ENCODE measurements around the gene PTS. TPM values are rescaled to one million over a fixed set of nuclear protein-coding genes. Genes with fewer than 3 reads are reported as not detected.

PTS gene
- total and polyA plus RNA-seq, 5 experiments from 2014 or later, result 4.6 to 30.8 (median 7.6) TPM

DNA sequence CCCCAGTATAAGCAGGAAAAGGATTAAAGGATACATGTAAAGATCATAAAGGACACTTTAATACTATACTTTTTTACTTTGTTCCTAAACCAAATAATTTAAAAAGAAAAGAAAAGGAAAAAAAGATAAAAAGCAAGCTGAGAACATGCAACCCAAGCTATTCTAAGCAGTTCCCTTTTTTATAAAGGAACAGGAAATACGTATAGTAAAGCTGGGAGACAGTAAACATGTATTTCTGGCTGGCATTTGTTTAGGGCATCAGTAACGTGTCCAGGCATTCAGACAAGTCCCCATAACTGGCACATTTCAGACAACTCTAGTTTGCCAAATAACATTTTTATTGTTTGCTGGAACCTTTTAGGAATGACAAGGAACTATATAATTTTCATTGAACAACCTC, 26.0 kb upstream of the PTS start:
- ATAC-seq (no peak), DNase-seq (no peak)
- Mint-ChIP-seq H3K9me3 (no peaks in the 10 kb centered on the region), H3K27me3 (peaks cover 0 to 4% (median 0%) of the 10 kb centered on the region in 5 donors), H3K27ac (no peak overlapping the region), H3K4me1 (peaks cover 0 to 6% (median 0%) of the 10 kb centered on the region in 4 donors), H3K4me3 (no peak overlapping the region), H3K36me3 (peaks cover 0 to 8% (median 0%) of the 10 kb centered on the region in 3 donors)
- POLR2A ChIA-PET, result no interaction called here

DNA sequence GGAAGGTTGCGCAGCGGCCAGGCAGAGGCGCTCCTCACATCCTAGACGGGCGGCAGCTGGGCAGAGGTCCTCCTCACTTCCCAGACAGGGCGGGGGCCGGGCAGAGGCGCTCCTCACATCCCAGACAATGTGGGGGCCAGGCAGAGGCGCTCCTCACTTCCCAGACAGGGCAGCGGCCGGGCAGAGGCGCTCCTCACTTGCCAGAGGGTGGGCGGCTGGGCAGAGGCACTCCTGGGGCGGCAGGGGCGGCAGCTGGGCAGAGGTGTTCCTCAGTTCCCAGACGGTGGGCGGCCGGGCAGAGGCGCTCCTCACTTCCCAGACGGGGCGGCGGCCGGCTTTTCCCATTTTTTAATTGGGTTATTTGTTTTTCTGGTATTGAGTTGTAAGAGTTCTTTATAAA, 20.2 kb upstream of the PTS start:
- no peak for DNase-seq
- Mint-ChIP-seq H3K27ac (no peak overlapping the region), H3K36me3 (peaks cover 0 to 6% (median 0%) of the 10 kb centered on the region in 3 donors), H3K4me3 (no peak overlapping the region), H3K9me3 (no peaks in the 10 kb centered on the region), H3K4me1 (no peaks in the 10 kb centered on the region), H3K27me3 (peaks cover 0 to 2% (median 0%) of the 10 kb centered on the region in 5 donors)
- no peak for ATAC-seq
- POLR2A ChIA-PET, result no interaction called here

DNA sequence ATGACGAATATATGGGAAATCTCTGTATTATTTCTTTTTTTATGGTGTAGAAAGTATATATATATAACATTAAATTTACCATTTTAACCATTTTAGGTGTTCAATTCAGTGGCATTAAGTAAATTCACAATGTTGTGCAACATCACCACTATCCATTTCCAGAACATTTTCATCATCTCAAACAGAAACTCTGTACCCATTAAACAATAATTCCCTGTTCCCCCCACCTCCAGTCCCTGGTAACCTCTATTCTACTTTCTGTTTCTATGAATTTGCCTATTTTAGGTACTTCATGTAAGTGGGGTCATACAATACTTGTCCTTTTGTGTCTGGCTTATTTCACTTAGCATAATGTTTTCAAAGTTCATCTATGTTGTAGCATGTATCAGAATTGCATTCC, 15.3 kb upstream of the PTS start:
- peaks cover 0 to 9% (median 1%) of the 10 kb centered on the region in 5 donors for H3K27me3 Mint-ChIP-seq
- DNase-seq (no peak), ATAC-seq (no peak)
- H3K9me3 Mint-ChIP-seq, result no peaks in the 10 kb centered on the region
- peaks cover 0 to 3% (median 0%) of the 10 kb centered on the region in 3 donors for H3K36me3 Mint-ChIP-seq
- peaks cover 0 to 9% (median 0%) of the 10 kb centered on the region in 4 donors for H3K4me1 Mint-ChIP-seq
- H3K27ac Mint-ChIP-seq, result no peak overlapping the region
- H3K4me3 Mint-ChIP-seq, result no peak overlapping the region
- POLR2A ChIA-PET, result no interaction called here

DNA sequence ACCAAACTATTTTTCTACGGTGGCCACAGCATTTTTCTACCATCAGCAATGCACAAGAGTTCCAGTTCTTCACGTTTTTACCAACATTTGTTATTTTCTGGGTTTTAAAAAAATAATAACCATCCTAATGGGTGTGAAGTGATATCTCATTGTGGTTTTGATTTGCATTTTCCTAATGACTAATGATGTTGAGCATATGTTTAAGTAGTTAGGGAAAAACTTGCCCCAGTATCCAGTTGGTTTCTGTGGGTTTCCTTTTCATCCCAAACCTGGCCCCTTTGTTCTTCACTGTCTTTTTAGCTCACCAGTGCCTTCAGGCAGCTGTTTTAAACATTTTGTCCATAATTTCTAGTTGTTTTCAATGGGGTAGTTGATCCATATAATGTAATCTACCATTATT, 14.7 kb upstream of the PTS start:
- POLR2A ChIA-PET, result no interaction called here
- no peak overlapping the region for H3K4me3 Mint-ChIP-seq
- DNase-seq (no peak), ATAC-seq (no peak)
- H3K4me1 Mint-ChIP-seq, result peaks cover 0 to 9% (median 0%) of the 10 kb centered on the region in 4 donors
- peaks cover 0 to 9% (median 1%) of the 10 kb centered on the region in 5 donors for H3K27me3 Mint-ChIP-seq
- H3K36me3 Mint-ChIP-seq, result peaks cover 0 to 2% (median 0%) of the 10 kb centered on the region in 3 donors
- no peak overlapping the region for H3K27ac Mint-ChIP-seq
- no peaks in the 10 kb centered on the region for H3K9me3 Mint-ChIP-seq

DNA sequence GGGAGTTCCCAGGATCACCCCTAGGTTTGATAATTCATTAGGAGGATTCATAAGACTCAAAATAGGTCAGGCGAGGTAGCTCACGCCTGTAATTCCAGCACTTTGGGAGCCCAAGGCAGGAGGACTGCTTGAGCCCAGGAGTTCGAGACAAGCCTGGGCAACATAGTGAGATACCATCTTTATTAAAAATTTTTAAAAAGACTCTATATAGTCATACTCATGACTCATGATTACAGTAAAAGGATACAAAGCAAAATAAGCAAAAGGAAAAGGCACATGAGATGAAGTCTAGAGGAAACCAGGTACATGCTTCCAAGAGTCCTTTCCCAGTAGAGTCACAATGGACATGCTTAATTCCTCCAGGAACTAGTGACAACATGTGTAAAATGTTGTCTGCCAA, 13.9 kb upstream of the PTS start:
- no peaks in the 10 kb centered on the region for H3K9me3 Mint-ChIP-seq
- H3K36me3 Mint-ChIP-seq, result no peaks in the 10 kb centered on the region
- H3K4me3 Mint-ChIP-seq, result no peak overlapping the region
- DNase-seq (no peak), ATAC-seq (no peak)
- no peak overlapping the region for H3K27ac Mint-ChIP-seq
- POLR2A ChIA-PET, result interaction anchor here (0.7 kb wide), 1 partner anchor 1907 kb away, joined by 3 read pairs; no protein-coding TSS in a partner anchor
- peaks cover 0 to 9% (median 1%) of the 10 kb centered on the region in 5 donors for H3K27me3 Mint-ChIP-seq
- H3K4me1 Mint-ChIP-seq, result peaks cover 0 to 9% (median 0%) of the 10 kb centered on the region in 4 donors

DNA sequence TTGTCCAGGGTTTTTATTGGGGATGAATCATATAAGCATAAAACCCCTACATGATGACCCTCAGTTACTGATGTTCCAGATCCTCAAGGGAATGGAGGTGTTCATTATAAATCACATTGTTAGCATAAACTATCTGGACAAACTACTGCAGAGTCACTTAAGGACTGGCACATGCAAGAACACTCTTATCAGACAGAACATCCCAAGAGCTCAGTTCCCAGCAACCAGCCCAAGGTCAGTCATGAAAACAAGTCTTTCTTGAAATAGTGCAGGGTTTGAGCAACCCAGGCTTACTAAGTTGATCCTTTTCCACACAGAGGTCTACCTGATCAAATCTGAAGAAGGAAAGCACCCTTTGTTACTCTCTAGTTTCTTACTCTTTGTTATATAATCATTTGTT, 13.5 kb upstream of the PTS start:
- H3K4me3 Mint-ChIP-seq, result no peak overlapping the region
- ATAC-seq, result no peak
- H3K27ac Mint-ChIP-seq, result no peak overlapping the region
- H3K4me1 Mint-ChIP-seq, result peaks cover 0 to 9% (median 0%) of the 10 kb centered on the region in 4 donors
- peaks cover 0 to 9% (median 1%) of the 10 kb centered on the region in 5 donors for H3K27me3 Mint-ChIP-seq
- H3K9me3 Mint-ChIP-seq, result no peaks in the 10 kb centered on the region
- DNase-seq, result no peak
- H3K36me3 Mint-ChIP-seq, result no peaks in the 10 kb centered on the region
- POLR2A ChIA-PET, result interaction anchor here (0.7 kb wide), 1 partner anchor 1907 kb away, joined by 3 read pairs; no protein-coding TSS in a partner anchor

DNA sequence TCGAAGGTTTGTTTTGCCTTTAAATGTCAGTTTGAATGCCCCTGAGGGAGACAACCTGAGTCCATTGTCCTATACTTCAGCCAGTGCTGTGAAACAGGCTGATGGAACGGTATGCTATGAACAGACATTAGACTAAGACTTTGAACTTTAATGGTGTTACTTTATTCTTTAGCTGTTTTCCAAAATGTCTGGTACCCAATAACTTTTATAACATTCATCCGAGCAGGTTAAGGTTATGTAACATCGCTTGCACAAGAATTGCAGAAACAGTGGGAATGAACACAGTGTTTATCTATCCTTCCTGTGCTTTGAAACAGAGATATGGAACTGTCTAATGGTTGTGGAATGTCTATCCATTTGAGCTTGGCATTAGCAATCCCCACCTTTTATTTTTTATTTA, 12.5 kb upstream of the PTS start:
- peaks cover 0 to 9% (median 0%) of the 10 kb centered on the region in 4 donors for H3K4me1 Mint-ChIP-seq
- ATAC-seq, result no peak
- no peak for DNase-seq
- H3K4me3 Mint-ChIP-seq, result no peak overlapping the region
- no peaks in the 10 kb centered on the region for H3K9me3 Mint-ChIP-seq
- H3K27me3 Mint-ChIP-seq, result peaks cover 0 to 9% (median 1%) of the 10 kb centered on the region in 5 donors
- H3K27ac Mint-ChIP-seq, result no peak overlapping the region
- POLR2A ChIA-PET, result no interaction called here
- no peaks in the 10 kb centered on the region for H3K36me3 Mint-ChIP-seq

DNA sequence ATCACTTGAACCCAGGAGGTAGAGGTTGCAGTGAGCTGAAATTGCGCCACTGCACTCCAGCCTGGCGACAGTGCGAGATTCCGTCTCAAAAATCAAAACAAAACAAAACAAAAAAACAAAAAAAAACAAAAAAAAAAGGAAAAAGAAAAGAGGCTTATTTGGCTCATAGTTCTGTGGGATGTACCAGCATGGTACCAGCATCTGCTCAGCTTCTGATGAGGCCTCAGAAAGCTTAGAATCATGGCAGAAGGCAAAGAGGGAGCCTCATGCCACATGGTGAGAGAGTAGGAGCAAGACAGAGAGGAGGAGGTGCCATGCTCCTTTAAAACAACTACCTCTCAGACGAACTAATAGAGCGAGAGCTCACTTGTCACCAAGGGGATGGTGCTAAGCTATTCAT, 10.6 kb upstream of the PTS start:
- no peaks in the 10 kb centered on the region for H3K36me3 Mint-ChIP-seq
- no peak overlapping the region for H3K4me3 Mint-ChIP-seq
- POLR2A ChIA-PET, result interaction anchor here (0.8 kb wide), 1 partner anchor 65 kb away, joined by 3 read pairs; no protein-coding TSS in a partner anchor
- H3K9me3 Mint-ChIP-seq, result no peaks in the 10 kb centered on the region
- no peak overlapping the region for H3K27ac Mint-ChIP-seq
- no peak for ATAC-seq
- H3K4me1 Mint-ChIP-seq, result peaks cover 2 to 12% (median 5%) of the 10 kb centered on the region in 4 donors
- no peak for DNase-seq
- peaks cover 0 to 9% (median 1%) of the 10 kb centered on the region in 5 donors for H3K27me3 Mint-ChIP-seq

DNA sequence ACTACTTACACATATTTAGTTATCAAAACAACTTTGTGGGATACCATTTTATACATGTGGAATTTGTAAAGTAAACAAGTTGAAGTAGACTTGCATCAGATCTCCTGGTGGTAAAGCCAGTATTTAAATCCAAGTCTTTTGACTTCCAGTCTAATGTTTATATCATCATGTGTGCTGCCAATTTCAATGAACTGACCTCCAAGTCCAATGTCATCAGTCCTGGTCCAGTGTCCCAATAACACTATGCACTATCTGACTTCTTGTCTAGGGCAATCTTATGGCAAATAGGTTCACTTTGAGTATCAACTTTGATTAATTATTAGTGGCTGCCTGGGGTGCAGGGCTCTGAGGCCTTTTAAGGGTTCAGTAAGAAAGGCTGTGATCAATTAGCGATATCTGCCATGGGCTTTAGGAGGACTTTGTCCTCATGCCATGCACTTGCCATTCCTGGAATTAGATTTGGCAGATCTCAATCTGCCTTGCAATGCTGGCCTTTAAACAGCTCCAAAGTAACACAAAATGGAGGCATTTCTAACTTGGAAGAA, 9.6 kb upstream of the PTS start:
- H3K4me3 Mint-ChIP-seq, result no peak overlapping the region
- ATAC-seq (no peak), DNase-seq (no peak)
- H3K27me3 Mint-ChIP-seq, result peaks cover 0 to 9% (median 1%) of the 10 kb centered on the region in 5 donors
- H3K27ac Mint-ChIP-seq, result peak overlapping the region in 1 of 10 donors; percentile 61
- peaks cover 2 to 8% (median 5%) of the 10 kb centered on the region in 4 donors for H3K4me1 Mint-ChIP-seq
- no peaks in the 10 kb centered on the region for H3K36me3 Mint-ChIP-seq
- no peaks in the 10 kb centered on the region for H3K9me3 Mint-ChIP-seq
- POLR2A ChIA-PET, result no interaction called here

DNA sequence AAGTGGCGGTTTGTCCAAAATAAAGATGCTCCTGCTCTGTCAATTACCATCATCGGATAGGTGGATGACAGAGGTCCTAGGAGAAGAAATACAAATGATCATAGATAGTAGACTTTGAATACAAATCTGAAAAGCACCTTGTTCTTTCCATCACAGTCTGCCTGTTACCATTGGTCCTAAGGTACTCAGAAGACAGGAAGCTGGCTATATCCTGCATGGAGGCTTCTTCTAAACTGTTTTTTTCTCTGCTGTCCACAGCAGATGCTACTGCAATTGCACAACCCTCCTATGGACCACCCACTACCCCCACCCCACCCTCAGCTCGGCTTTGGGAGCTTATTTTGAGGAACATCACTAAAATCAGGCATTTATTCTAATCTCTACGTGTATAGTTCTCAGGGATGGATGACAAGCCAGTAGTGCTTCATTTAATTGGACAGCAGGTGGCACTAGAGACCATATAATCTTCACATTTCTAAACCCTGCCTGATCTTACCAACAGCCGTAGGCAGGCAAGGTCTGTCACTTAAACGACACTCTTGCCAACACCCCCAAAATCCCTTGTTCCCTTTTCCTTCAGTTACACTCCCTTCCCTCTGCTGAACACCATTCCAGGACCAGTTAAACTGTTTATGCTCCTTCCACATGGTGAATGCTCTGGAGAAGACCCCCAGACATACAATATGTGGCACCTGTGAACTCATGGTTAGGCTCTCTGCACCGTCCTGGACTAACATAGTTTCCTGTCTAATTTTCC, 6.6 kb upstream of the PTS start:
- peak overlapping the region in 1 of 10 donors; percentile 17 for H3K27ac Mint-ChIP-seq
- H3K27me3 Mint-ChIP-seq, result no peaks in the 10 kb centered on the region
- ATAC-seq, result peak; percentile 99 to 100
- H3K36me3 Mint-ChIP-seq, result no peaks in the 10 kb centered on the region
- H3K9me3 Mint-ChIP-seq, result no peaks in the 10 kb centered on the region
- H3K4me1 Mint-ChIP-seq, result peaks cover 2 to 9% (median 3%) of the 10 kb centered on the region in 4 donors
- POLR2A ChIA-PET, result interaction anchor here (1.6 kb wide), 1 partner anchor 61 kb away, joined by 9 read pairs; no protein-coding TSS in a partner anchor
- peak in 9 of 10 donors; percentile 20 to 81 (median 56) for DNase-seq
- no peak overlapping the region for H3K4me3 Mint-ChIP-seq

DNA sequence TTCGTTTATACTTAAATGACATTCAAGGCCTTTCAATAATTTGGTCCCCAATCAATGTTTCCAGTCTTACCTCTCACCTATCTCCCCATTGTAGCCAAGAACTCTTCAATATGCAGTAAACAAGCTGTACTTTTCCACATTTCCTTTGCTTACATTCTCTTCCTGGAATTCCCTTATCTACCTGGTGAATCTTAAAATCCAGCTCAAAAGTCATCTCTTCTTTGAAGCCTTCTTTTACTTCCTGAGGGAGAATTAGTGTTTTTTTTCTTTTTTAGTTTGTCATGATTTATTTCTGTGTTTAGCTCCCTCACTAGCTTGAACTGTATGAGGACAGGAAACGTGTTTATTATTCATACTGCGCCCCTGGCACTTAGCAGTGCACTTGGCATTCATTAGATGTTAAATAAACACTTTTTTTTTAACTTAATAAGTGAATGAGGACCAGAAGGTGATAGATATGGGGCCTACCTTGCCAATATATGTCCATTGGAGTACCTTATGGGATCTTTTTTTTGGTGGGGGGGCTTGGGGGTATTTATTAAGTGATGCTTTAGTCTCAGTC, 4.9 kb upstream of the PTS start:
- DNase-seq (no peak), ATAC-seq (no peak)
- Mint-ChIP-seq H3K4me1 (peaks cover 3 to 15% (median 10%) of the 10 kb centered on the region in 4 donors), H3K36me3 (no peaks in the 10 kb centered on the region), H3K9me3 (no peaks in the 10 kb centered on the region), H3K4me3 (no peak overlapping the region), H3K27me3 (no peaks in the 10 kb centered on the region), H3K27ac (peak overlapping the region in 1 of 10 donors; percentile 7)
- POLR2A ChIA-PET, result interaction anchor here (0.5 kb wide), 1 partner anchor 59 kb away, joined by 3 read pairs; no protein-coding TSS in a partner anchor

DNA sequence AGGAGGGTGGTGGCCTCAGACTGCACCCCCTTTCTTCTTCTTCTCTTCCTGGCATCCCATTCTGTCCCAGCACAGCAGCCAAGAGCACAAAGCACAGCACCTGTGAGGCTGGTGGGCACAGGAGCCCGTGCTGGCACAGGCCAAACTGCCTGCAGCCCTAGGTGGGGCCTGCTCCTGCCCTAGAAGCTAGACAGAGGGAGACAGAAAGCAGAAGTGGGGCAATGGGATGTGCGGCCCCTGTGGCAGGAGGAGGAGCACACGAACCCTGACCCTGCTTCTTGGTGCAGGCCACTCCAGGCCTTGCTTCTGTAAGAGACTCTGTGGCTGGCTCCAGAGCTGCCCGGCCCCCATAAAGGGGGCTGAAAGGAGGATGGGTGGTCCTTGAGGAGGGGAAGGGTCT, 3.9 kb upstream of the PTS start:
- Mint-ChIP-seq H3K9me3 (no peaks in the 10 kb centered on the region), H3K27ac (no peak overlapping the region), H3K36me3 (no peaks in the 10 kb centered on the region), H3K27me3 (no peaks in the 10 kb centered on the region), H3K4me1 (peaks cover 6 to 22% (median 17%) of the 10 kb centered on the region in 4 donors), H3K4me3 (no peak overlapping the region)
- POLR2A ChIA-PET, result no interaction called here
- DNase-seq, result no peak
- no peak for ATAC-seq

DNA sequence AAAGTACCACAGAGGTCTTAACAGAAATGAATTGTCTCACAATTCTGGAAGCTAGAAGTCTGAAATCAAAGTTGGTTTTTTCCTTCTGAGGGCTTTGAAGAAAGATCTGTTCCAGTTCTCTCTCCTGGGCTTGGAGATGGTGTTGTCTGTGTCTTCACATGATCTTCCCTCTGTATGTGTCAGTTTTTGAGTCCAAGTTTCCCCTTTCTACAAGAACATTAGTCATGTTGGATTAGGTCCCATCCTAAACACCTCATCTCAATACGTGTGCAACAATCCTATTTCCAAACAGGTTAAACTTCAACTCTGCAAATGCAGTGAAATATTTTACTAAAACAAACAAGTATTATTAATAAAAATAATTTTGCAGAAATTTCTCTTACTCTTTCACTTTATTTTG, 3.1 kb upstream of the PTS start:
- Mint-ChIP-seq H3K36me3 (peaks cover 0 to 1% (median 0%) of the 10 kb centered on the region in 3 donors), H3K4me1 (peaks cover 8 to 30% (median 24%) of the 10 kb centered on the region in 4 donors), H3K27ac (no peak overlapping the region), H3K9me3 (no peaks in the 10 kb centered on the region), H3K27me3 (no peaks in the 10 kb centered on the region), H3K4me3 (no peak overlapping the region)
- POLR2A ChIA-PET, result no interaction called here
- ATAC-seq (no peak), DNase-seq (no peak)
